OCI-LY7 (cell line): ENCODE results near the gene DNAAF8. TPM values are rescaled to one million over a fixed set of nuclear protein-coding genes. Genes with fewer than 3 reads are reported as not detected.

ENCODE experiments used
- BruUV-seq: library from RNA; stranded (reverse); fragments of 400-500 nt; replicated peaks from 2 replicates; lab custom pipeline; 2021; lab: Mats Ljungman, UMichigan
- CTCF ChIA-PET: fragments of 300-600 bp; sonication (Branson Sonifier 250); formaldehyde crosslinking; loops from one replicate; lab custom pipeline; 2022; ENCODE audit warnings: antibody characterized with exemption; ENCODE audit not compliant: unreplicated experiment; lab: Charles Lee
- POLR2A ChIA-PET: fragments of 300-600 bp; sonication (Branson Sonifier 250); formaldehyde crosslinking; loops from one replicate; lab custom pipeline; 2022; ENCODE audit warnings: antibody characterized with exemption; lab: Charles Lee
- DNase-seq: peaks from one replicate; pipeline ENCODE4 v3.0.0-alpha.2; 2015; ENCODE audit warnings: low spot score
- H2AFZ ChIP-seq: fragments of 200-600 bp; sonication (generic), shearing (Covaris generic); 2 replicates; pipeline ENCODE4 v1.6.1; 2014; ENCODE audit warnings: mild to moderate bottlenecking, antibody characterized with exemption, low read length, moderate library complexity
- H3K27ac ChIP-seq: fragments of 200-600 bp; sonication (generic); 2 replicates; pipeline ENCODE4 v1.5.1; 2014; ENCODE audit warnings: mixed run types, low read depth, mild to moderate bottlenecking, moderate library complexity, low read length, inconsistent platforms; ENCODE audit not compliant: poor library complexity, severe bottlenecking
- H3K36me3 ChIP-seq: fragments of 200-600 bp; sonication (generic); 2 replicates; pipeline ENCODE4 v1.6.1; 2014; ENCODE audit warnings: mild to moderate bottlenecking, antibody characterized with exemption, low read length, moderate library complexity, mixed read lengths; ENCODE audit not compliant: insufficient read depth
- H3K4me1 ChIP-seq: fragments of 200-600 bp; sonication (generic); 2 replicates; pipeline ENCODE4 v1.5.1; 2014; ENCODE audit warnings: mild to moderate bottlenecking, low read length; ENCODE audit not compliant: insufficient read depth, poor library complexity, severe bottlenecking
- H3K4me2 ChIP-seq: fragments of 200-600 bp; sonication (generic); 2 replicates; pipeline ENCODE4 v1.6.1; 2014; ENCODE audit warnings: mild to moderate bottlenecking, low read length
- H3K4me3 ChIP-seq: fragments of 200-600 bp; sonication (generic); 2 replicates; pipeline ENCODE4 v1.5.1; 2014; ENCODE audit warnings: mild to moderate bottlenecking, low read depth, low read length; ENCODE audit not compliant: poor library complexity, severe bottlenecking
- H3K79me2 ChIP-seq: fragments of 200-600 bp; sonication (generic); 2 replicates; pipeline ENCODE4 v1.6.1; 2016; ENCODE audit warnings: low read depth, mild to moderate bottlenecking, low read length, moderate library complexity, mixed read lengths; ENCODE audit not compliant: insufficient read depth
- H3K9me2 ChIP-seq: fragments of 200-600 bp; sonication (generic); 2 replicates; pipeline ENCODE4 v1.6.1; 2016; ENCODE audit warnings: mild to moderate bottlenecking, low read length, mixed read lengths; ENCODE audit not compliant: insufficient read depth
- H3K9me3 ChIP-seq: fragments of 200-600 bp; sonication (generic); 2 replicates; pipeline ENCODE4 v1.6.1; 2014; ENCODE audit warnings: mild to moderate bottlenecking, mixed run types, low read length, mixed read lengths
- H4K20me1 ChIP-seq: fragments of 200-600 bp; sonication (generic); 2 replicates; pipeline ENCODE4 v1.6.1; 2014; ENCODE audit warnings: mild to moderate bottlenecking, antibody characterized with exemption, low read length, moderate library complexity, mixed read lengths; ENCODE audit not compliant: insufficient read depth
- EZH2phosphoT487 ChIP-seq: fragments of 200-600 bp; sonication (generic); IDR thresholded peaks from 2 replicates; pipeline ENCODE4 v1.6.1; 2018; ENCODE audit warnings: low read depth, borderline replicate concordance, mild to moderate bottlenecking, mixed run types, antibody characterized with exemption, low read length, moderate library complexity, mixed read lengths
- intact Hi-C: fragments of 100-400 bp; cut with micrococcal nuclease; formaldehyde crosslinking; loops from one replicate; pipeline ENCODE4 v1.10.0; 2022; ENCODE audit not compliant: unreplicated experiment
- total RNA-seq, 2 experiments: library from RNA; depleted of rRNA in 1 of 2; stranded (reverse); fragments of >200 nt in 1 of 2; shearing (Covaris generic) in 1 of 2; gene quantifications; 2 replicates each; pipeline ENCODE4 v1.2.3, GENCODE V29; 2014 to 2022
- TF ChIP-seq, protein P1 (sequence below): fragments of 200-600 bp; sonication (generic); conservative IDR thresholded peaks from 2 replicates; pipeline ENCODE4 v1.5.1; 2014; ENCODE audit warnings: mild to moderate bottlenecking, antibody characterized with exemption, low read length, moderate library complexity, mixed read lengths

DNAAF8 gene
- total RNA-seq, 2 experiments from 2014 or later, result 0.38 to 1.1 TPM

DNA sequence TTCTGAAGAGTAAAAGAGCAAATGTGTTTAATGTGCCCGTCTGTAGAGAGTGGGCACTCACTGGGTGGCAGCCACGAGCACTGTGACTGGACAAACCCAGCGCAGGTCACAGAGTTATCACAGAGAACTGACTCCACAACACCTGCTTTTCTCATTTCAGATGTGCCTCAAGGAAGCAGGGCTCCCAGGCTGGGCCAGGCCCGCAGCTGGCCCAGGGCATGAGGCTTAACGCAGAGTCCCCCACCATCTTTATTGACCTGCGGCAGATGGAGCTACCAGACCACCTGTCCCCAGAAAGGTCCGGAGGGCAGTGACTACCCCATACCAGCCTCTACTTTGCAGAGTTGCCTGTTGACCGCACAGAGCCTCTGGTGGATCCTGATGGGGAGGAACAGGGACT is 11.9 kb downstream of the DNAAF8 start:
- TF ChIP-seq, protein P1, sequence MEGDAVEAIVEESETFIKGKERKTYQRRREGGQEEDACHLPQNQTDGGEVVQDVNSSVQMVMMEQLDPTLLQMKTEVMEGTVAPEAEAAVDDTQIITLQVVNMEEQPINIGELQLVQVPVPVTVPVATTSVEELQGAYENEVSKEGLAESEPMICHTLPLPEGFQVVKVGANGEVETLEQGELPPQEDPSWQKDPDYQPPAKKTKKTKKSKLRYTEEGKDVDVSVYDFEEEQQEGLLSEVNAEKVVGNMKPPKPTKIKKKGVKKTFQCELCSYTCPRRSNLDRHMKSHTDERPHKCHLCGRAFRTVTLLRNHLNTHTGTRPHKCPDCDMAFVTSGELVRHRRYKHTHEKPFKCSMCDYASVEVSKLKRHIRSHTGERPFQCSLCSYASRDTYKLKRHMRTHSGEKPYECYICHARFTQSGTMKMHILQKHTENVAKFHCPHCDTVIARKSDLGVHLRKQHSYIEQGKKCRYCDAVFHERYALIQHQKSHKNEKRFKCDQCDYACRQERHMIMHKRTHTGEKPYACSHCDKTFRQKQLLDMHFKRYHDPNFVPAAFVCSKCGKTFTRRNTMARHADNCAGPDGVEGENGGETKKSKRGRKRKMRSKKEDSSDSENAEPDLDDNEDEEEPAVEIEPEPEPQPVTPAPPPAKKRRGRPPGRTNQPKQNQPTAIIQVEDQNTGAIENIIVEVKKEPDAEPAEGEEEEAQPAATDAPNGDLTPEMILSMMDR, result no peak
- TF ChIP-seq EZH2phosphoT487, result no peak
- intact Hi-C loops, result no loop called here
- Histone ChIP-seq H3K9me3 (no peaks in the 10 kb centered on the region), H3K9me2 (no peaks in the 10 kb centered on the region), H3K27ac (no peak overlapping the region), H3K79me2 (no peaks in the 10 kb centered on the region), H2AFZ (no peak overlapping the region), H4K20me1 (no peaks in the 10 kb centered on the region), H3K36me3 (peaks cover under 1% of the 10 kb centered on the region; the same call in 1 of the 2 replicates), H3K4me1 (peaks cover 15% of the 10 kb centered on the region), H3K4me3 (no peak overlapping the region), H3K4me2 (no peak overlapping the region)
- BruUV-seq, result no TSS peak
- ChIA-PET CTCF (no interaction called here), POLR2A (no interaction called here)
- no peak for DNase-seq

DNA sequence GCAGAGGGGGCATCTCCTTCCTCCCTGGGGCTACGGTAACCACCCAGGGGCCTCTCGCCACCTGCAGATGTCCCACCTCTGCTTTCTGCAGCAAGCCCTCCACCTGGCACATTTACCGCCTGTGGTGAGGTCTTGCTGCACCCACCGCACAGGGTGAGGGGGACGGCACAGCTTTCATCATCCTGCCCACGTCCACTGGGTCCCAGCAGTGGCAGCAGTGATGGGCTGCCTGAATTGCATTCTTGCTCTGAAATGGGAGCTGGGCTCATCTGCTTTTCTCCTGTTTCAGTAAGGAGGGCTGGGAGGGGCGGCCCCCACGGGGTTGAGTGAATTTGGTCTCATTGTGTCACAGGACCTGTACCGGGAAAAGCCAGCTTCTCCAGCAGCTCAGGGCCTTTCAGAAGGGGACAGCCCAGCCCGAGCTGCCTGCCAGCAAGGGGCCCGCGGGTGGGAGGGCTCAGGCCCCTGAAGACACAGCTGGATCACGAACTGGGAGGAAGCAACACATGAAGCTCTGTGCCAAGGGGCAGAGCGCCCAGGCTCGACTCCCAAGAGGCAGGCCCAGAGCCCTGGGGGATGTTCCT is 12.7 kb downstream of the DNAAF8 start:
- intact Hi-C loops, result no loop called here
- Histone ChIP-seq H3K4me1 (peaks cover 15% of the 10 kb centered on the region), H3K9me3 (no peaks in the 10 kb centered on the region), H3K27ac (no peak overlapping the region), H3K4me3 (no peak overlapping the region), H3K4me2 (no peak overlapping the region), H4K20me1 (no peaks in the 10 kb centered on the region), H2AFZ (no peak overlapping the region), H3K36me3 (peaks cover 10% of the 10 kb centered on the region; the same call in 1 of the 2 replicates), H3K9me2 (no peaks in the 10 kb centered on the region), H3K79me2 (no peaks in the 10 kb centered on the region)
- BruUV-seq, result no TSS peak
- ChIA-PET POLR2A (interaction anchor here (0.8 to 1.3 kb wide), 4 partner anchors 8 to 21 kb away, joined by 3 to 7 read pairs (median 3); partner anchors contain the start of genes ANKS3 and DNAAF8), CTCF (no interaction called here)
- TF ChIP-seq, protein P1, result no peak
- no peak for TF ChIP-seq EZH2phosphoT487
- DNase-seq, result no peak
